ENCODE data around the gene TTYH3. TPM values are rescaled to one million over a fixed set of nuclear protein-coding genes. Genes with fewer than 3 reads are reported as not detected.
A peak's percentile ranks its signal among the peaks of the same experiment; 100 is the strongest.

TTYH3 gene
- total and polyA plus RNA-seq, 2 of the 13 experiments (the other 11 are each of a cell fraction or from before 2014, with no cell fraction given) = 26.3 to 50.0 TPM

DNA sequence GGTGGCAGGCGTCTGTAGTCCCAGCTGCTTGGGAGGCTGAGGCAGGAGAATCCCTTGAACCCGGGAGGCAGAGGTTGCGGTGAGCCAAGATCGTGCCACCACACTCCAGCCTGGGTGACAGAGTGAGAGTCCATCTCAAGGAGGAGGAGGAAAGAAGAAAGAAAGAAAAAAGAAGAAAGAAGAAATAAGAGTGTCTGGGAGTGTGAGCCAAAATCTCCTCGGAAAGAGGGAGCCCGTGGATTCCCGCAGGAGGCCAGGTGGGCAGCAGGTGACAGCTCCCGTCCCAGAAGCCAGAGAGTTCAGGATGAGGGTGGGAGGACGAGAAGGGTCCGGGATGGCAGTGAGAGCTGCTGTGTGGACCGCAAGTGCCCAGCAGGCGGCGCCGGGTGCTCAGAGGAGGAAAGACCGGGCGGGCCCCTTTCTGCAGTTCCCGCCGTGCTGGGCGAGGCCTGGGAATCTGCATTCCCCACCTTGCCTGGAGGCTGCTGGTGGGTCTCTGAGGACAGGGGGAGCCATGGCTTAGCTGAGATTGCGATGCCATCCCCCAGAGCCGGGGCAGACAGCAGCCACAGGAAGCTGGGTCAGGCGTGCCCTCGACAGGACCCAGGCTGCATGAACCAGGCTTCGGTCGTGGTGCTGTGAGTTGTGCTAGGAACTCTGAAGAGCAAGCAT, 39.1 kb downstream of the TTYH3 start:
- Histone ChIP-seq H2AFZ (ENCODE audit: low read length) (no peak overlapping the region), H3K9me3 (ENCODE audit: low read length) (no peaks in the 10 kb centered on the region), H3K36me3 (replicated peaks in 1 of 2; ENCODE audit: control insufficient read depth in 1 of 2, insufficient read depth in 2 of 2, low read length in 2 of 2) (no peaks in the 10 kb centered on the region), H3K27me3 (ENCODE audit: control insufficient read depth in 1 of 2, insufficient read depth in 2 of 2, low read length in 2 of 2) (peaks cover 3 to 26% of the 10 kb centered on the region in 2 experiments; a peak in 4 of 5 replicates), H3K79me2 (ENCODE audit: insufficient read depth, low read length) (no peaks in the 10 kb centered on the region), H4K20me1 (ENCODE audit: insufficient read depth, low read length) (no peaks in the 10 kb centered on the region), H3K9ac (ENCODE audit: insufficient read depth, low read depth, low read length) (no peak overlapping the region), H3K27ac (ENCODE audit: extremely low read length, insufficient read depth, low read length) (no peak overlapping the region), H3K4me3 (replicated peaks in 1 of 3; ENCODE audit: insufficient read depth in 1 of 3, low read depth in 2 of 3, low read length in 3 of 3) (no peak overlapping the region), H3K4me2 (ENCODE audit: low read depth, low read length) (no peak overlapping the region), H3K4me1 (ENCODE audit: insufficient read depth, low read length) (peaks cover 27% of the 10 kb centered on the region)
- peak; percentile 36 for FAIRE-seq
- ChIA-PET CTCF (ENCODE audit: low intra/inter-chr PET ratio, low total read pairs) (interaction anchor here (0.7 to 3.3 kb wide), 4 partner anchors 10 to 48 kb away, joined by 3 to 15 read pairs (median 7); no protein-coding TSS in a partner anchor), POLR2A (no interaction called here)
- WGBS (ENCODE audit: low lambda C conversion rate) = 19% methylated on average over 13 of the region's 25 CpGs
- peak; percentile 84 for ATAC-seq
- in situ Hi-C loops (cut with HindIII; ENCODE audit: extremely low pct_ligation_motif_present, low pct_unique_long_range_greater_than_20kb) = no loop called here
- DNase-seq (ENCODE audit: low spot score) = peak; percentile 54
- intact Hi-C loops (cut with micrococcal nuclease; ENCODE audit: unreplicated experiment) = loop anchor here (2.0 kb wide), 1 partner anchor 38 kb away; no protein-coding TSS in a partner anchor
- no TSS peak for BruUV-seq (replicated peaks)
- TF ChIP-seq MAZ (IDR thresholded peaks at IDR 0.05; ENCODE audit: borderline replicate concordance, low read depth, low read length) (no peak), MAZ (CRISPR knock-in tag; IDR thresholded peaks at IDR 0.05; ENCODE audit: low read depth) (no peak), GABPB1 (CRISPR knock-in tag; IDR thresholded peaks at IDR 0.05) (peak; percentile 54; the same call in 1 of the 2 replicates), CEBPB (IDR thresholded peaks at IDR 0.05; ENCODE audit: borderline replicate concordance, low read depth, low read length) (no peak), TCF12 (IDR thresholded peaks at IDR 0.05) (no peak), TCF12 (CRISPR knock-in tag; IDR thresholded peaks at IDR 0.05) (no peak), ZMYM2 (CRISPR knock-in tag; IDR thresholded peaks at IDR 0.05) (no peak), ZSCAN21 (CRISPR knock-in tag; IDR thresholded peaks at IDR 0.05; ENCODE audit: borderline replicate concordance) (no peak), FOXO1 (CRISPR knock-in tag; IDR thresholded peaks at IDR 0.05) (no peak), ZNF816 (CRISPR knock-in tag; IDR thresholded peaks at IDR 0.05; ENCODE audit: borderline replicate concordance) (no peak), ZNF234 (CRISPR knock-in tag; conservative IDR thresholded peaks at IDR 0.05) (no peak), ZNF510 (CRISPR knock-in tag; IDR thresholded peaks at IDR 0.05; ENCODE audit: low read depth) (no peak), SYNCRIP (IDR thresholded peaks at IDR 0.05; ENCODE audit: insufficient read depth, low read depth, low read length) (no peak), BCL6 (CRISPR knock-in tag; IDR thresholded peaks at IDR 0.05) (0 out of 2 replicates have a peak, but pooled peaks have one; percentile 14), ZNF790 (CRISPR knock-in tag; IDR thresholded peaks at IDR 0.05; ENCODE audit: borderline replicate concordance) (no peak)
- TF ChIP-seq, protein P1, sequence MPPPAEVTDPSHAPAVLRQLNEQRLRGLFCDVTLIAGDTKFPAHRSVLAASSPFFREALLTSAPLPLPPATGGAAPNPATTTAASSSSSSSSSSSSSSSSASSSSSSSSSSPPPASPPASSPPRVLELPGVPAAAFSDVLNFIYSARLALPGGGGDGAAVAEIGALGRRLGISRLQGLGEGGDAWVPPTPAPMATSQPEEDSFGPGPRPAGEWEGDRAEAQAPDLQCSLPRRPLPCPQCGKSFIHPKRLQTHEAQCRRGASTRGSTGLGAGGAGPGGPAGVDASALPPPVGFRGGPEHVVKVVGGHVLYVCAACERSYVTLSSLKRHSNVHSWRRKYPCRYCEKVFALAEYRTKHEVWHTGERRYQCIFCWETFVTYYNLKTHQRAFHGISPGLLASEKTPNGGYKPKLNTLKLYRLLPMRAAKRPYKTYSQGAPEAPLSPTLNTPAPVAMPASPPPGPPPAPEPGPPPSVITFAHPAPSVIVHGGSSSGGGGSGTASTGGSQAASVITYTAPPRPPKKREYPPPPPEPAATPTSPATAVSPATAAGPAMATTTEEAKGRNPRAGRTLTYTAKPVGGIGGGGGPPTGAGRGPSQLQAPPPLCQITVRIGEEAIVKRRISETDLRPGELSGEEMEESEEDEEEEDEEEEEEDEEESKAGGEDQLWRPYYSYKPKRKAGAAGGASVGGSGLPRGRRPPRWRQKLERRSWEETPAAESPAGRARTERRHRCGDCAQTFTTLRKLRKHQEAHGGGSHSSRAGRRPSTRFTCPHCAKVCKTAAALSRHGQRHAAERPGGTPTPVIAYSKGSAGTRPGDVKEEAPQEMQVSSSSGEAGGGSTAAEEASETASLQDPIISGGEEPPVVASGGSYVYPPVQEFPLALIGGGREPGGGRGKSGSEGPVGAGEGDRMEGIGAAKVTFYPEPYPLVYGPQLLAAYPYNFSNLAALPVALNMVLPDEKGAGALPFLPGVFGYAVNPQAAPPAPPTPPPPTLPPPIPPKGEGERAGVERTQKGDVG (CRISPR knock-in tag; IDR thresholded peaks at IDR 0.05; ENCODE audit: borderline replicate concordance) = 0 out of 2 replicates have a peak, but pooled peaks have one; percentile 54
- TF ChIP-seq, protein P2, sequence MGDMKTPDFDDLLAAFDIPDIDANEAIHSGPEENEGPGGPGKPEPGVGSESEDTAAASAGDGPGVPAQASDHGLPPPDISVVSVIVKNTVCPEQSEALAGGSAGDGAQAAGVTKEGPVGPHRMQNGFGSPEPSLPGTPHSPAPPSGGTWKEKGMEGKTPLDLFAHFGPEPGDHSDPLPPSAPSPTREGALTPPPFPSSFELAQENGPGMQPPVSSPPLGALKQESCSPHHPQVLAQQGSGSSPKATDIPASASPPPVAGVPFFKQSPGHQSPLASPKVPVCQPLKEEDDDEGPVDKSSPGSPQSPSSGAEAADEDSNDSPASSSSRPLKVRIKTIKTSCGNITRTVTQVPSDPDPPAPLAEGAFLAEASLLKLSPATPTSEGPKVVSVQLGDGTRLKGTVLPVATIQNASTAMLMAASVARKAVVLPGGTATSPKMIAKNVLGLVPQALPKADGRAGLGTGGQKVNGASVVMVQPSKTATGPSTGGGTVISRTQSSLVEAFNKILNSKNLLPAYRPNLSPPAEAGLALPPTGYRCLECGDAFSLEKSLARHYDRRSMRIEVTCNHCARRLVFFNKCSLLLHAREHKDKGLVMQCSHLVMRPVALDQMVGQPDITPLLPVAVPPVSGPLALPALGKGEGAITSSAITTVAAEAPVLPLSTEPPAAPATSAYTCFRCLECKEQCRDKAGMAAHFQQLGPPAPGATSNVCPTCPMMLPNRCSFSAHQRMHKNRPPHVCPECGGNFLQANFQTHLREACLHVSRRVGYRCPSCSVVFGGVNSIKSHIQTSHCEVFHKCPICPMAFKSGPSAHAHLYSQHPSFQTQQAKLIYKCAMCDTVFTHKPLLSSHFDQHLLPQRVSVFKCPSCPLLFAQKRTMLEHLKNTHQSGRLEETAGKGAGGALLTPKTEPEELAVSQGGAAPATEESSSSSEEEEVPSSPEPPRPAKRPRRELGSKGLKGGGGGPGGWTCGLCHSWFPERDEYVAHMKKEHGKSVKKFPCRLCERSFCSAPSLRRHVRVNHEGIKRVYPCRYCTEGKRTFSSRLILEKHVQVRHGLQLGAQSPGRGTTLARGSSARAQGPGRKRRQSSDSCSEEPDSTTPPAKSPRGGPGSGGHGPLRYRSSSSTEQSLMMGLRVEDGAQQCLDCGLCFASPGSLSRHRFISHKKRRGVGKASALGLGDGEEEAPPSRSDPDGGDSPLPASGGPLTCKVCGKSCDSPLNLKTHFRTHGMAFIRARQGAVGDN (CRISPR knock-in tag; IDR thresholded peaks at IDR 0.05) = peak; percentile 63

Data from HepG2 (cell line).